T-helper 1 cell treated with Interleukin-12 subunit alpha and Interleukin-12 subunit beta and Interleukin-4 antibody, amounts not matched to agents 30 μg/mL and 1 μg/mL, for 36 hours (primary cell): Measurements from ENCODE around the gene CZIB.
"Not testable (repeated sequence)": the region's sequence is repeated elsewhere in the genome, so short reads cannot be mapped to it uniquely, and the experiment has no call there.

Experiments
- H3K27ac Mint-ChIP-seq: one replicate; pipeline ENCODE4 v1.8.0; 2021; ENCODE audit warnings: mild to moderate bottlenecking, mixed read lengths
- H3K27me3 Mint-ChIP-seq: one replicate; pipeline ENCODE4 v1.8.0; 2021; ENCODE audit warnings: low read depth, mixed read lengths
- H3K36me3 Mint-ChIP-seq: one replicate; pipeline ENCODE4 v1.8.0; 2021; ENCODE audit warnings: low read depth, mixed read lengths
- H3K4me1 Mint-ChIP-seq: one replicate; pipeline ENCODE4 v1.8.0; 2021; ENCODE audit warnings: low read depth, mixed read lengths
- H3K4me3 Mint-ChIP-seq: one replicate; pipeline ENCODE4 v1.8.0; 2021; ENCODE audit warnings: mild to moderate bottlenecking, moderate library complexity, mixed read lengths
- H3K9me3 Mint-ChIP-seq: one replicate; pipeline ENCODE4 v1.8.0; 2021; ENCODE audit warnings: mixed read lengths

CZIB gene

GRCh38 chr1:53187401-53187800 lies 33.0 kb downstream of the CZIB start:
- Mint-ChIP-seq H3K4me3 (no peak overlapping the region), H3K9me3 (no peaks in the 10 kb centered on the region), H3K27ac (no peak overlapping the region), H3K4me1 (no peaks in the 10 kb centered on the region), H3K36me3 (no peaks in the 10 kb centered on the region), H3K27me3 (peaks cover 10% of the 10 kb centered on the region)

- Mint-ChIP-seq H3K27me3 (peaks cover 10% of the 10 kb centered on the region), H3K36me3 (no peaks in the 10 kb centered on the region), H3K4me3 (no peak overlapping the region), H3K27ac (no peak overlapping the region), H3K9me3 (no peaks in the 10 kb centered on the region), H3K4me1 (no peaks in the 10 kb centered on the region)
Measured at GRCh38 chr1:53186533-53186932, 33.9 kb downstream of the CZIB start.

GRCh38 chr1:53185955-53186297 lies 34.5 kb downstream of the CZIB start:
- not testable (repeated sequence) for H3K9me3 Mint-ChIP-seq, H3K27ac Mint-ChIP-seq, H3K36me3 Mint-ChIP-seq, H3K4me1 Mint-ChIP-seq, H3K4me3 Mint-ChIP-seq
- peaks cover 10% of the 10 kb centered on the region for H3K27me3 Mint-ChIP-seq

GRCh38 chr1:53183095-53183990 lies 37.1 kb downstream of the CZIB start:
- Mint-ChIP-seq H3K27ac (no peak overlapping the region), H3K27me3 (peaks cover 14% of the 10 kb centered on the region), H3K4me3 (no peak overlapping the region), H3K4me1 (no peaks in the 10 kb centered on the region), H3K36me3 (no peaks in the 10 kb centered on the region), H3K9me3 (no peaks in the 10 kb centered on the region)

GRCh38 chr1:53182716-53183094 lies 37.7 kb downstream of the CZIB start:
- no peaks in the 10 kb centered on the region for H3K4me1 Mint-ChIP-seq
- H3K4me3 Mint-ChIP-seq, result no peak overlapping the region
- peaks cover 13% of the 10 kb centered on the region for H3K27me3 Mint-ChIP-seq
- H3K36me3 Mint-ChIP-seq, result no peaks in the 10 kb centered on the region
- no peak overlapping the region for H3K27ac Mint-ChIP-seq
- H3K9me3 Mint-ChIP-seq, result no peaks in the 10 kb centered on the region

GRCh38 chr1:53182111-53182593 lies 38.3 kb downstream of the CZIB start:
- H3K4me1 Mint-ChIP-seq, result no peaks in the 10 kb centered on the region
- peaks cover 14% of the 10 kb centered on the region for H3K27me3 Mint-ChIP-seq
- no peaks in the 10 kb centered on the region for H3K9me3 Mint-ChIP-seq
- H3K4me3 Mint-ChIP-seq, result no peak overlapping the region
- H3K36me3 Mint-ChIP-seq, result no peaks in the 10 kb centered on the region
- H3K27ac Mint-ChIP-seq, result no peak overlapping the region

GRCh38 chr1:53180951-53181350 lies 39.5 kb downstream of the CZIB start:
- Mint-ChIP-seq H3K4me3 (no peak overlapping the region), H3K27ac (no peak overlapping the region), H3K27me3 (peaks cover 22% of the 10 kb centered on the region), H3K4me1 (no peaks in the 10 kb centered on the region), H3K36me3 (no peaks in the 10 kb centered on the region), H3K9me3 (no peaks in the 10 kb centered on the region)

- Mint-ChIP-seq H3K27ac (no peak overlapping the region), H3K4me1 (no peaks in the 10 kb centered on the region), H3K4me3 (no peak overlapping the region), H3K27me3 (peaks cover 28% of the 10 kb centered on the region), H3K36me3 (no peaks in the 10 kb centered on the region), H3K9me3 (no peaks in the 10 kb centered on the region)
Measured at GRCh38 chr1:53180226-53180625, 40.2 kb downstream of the CZIB start.

- peaks cover 40% of the 10 kb centered on the region for H3K27me3 Mint-ChIP-seq
- H3K4me3 Mint-ChIP-seq, result no peak overlapping the region
- H3K9me3 Mint-ChIP-seq, result no peaks in the 10 kb centered on the region
- H3K36me3 Mint-ChIP-seq, result no peaks in the 10 kb centered on the region
- H3K27ac Mint-ChIP-seq, result no peak overlapping the region
- H3K4me1 Mint-ChIP-seq, result peaks cover 2% of the 10 kb centered on the region
Measured at GRCh38 chr1:53176452-53177208, 43.8 kb downstream of the CZIB start.

- no peaks in the 10 kb centered on the region for H3K9me3 Mint-ChIP-seq
- no peak overlapping the region for H3K4me3 Mint-ChIP-seq
- H3K27ac Mint-ChIP-seq, result no peak overlapping the region
- H3K4me1 Mint-ChIP-seq, result peaks cover 2% of the 10 kb centered on the region
- H3K36me3 Mint-ChIP-seq, result no peaks in the 10 kb centered on the region
- H3K27me3 Mint-ChIP-seq, result peaks cover 36% of the 10 kb centered on the region
Measured at GRCh38 chr1:53174971-53175913, 45.2 kb downstream of the CZIB start.

GRCh38 chr1:53172426-53173128 lies 47.9 kb downstream of the CZIB start:
- no peak overlapping the region for H3K4me3 Mint-ChIP-seq
- H3K9me3 Mint-ChIP-seq, result no peaks in the 10 kb centered on the region
- peaks cover 35% of the 10 kb centered on the region for H3K27me3 Mint-ChIP-seq

GRCh38 chr1:53166912-53167311 lies 53.5 kb downstream of the CZIB start:
- Mint-ChIP-seq H3K27ac (no peak overlapping the region), H3K4me1 (no peaks in the 10 kb centered on the region), H3K27me3 (peaks cover 11% of the 10 kb centered on the region), H3K4me3 (no peak overlapping the region), H3K9me3 (no peaks in the 10 kb centered on the region), H3K36me3 (no peaks in the 10 kb centered on the region)

More at GRCh38 chr1:53172426-53173128, 47.9 kb downstream of the CZIB start:
- Mint-ChIP-seq H3K27ac (no peak overlapping the region), H3K4me1 (peaks cover 2% of the 10 kb centered on the region), H3K36me3 (no peaks in the 10 kb centered on the region)

GRCh38 chr1:53166366-53166765 lies 54.1 kb downstream of the CZIB start:
- Mint-ChIP-seq H3K36me3 (no peaks in the 10 kb centered on the region), H3K27ac (no peak overlapping the region), H3K27me3 (peaks cover 7% of the 10 kb centered on the region), H3K9me3 (no peaks in the 10 kb centered on the region), H3K4me1 (no peaks in the 10 kb centered on the region), H3K4me3 (no peak overlapping the region)
